Esophagus muscularis mucosa (tissue), 3 donors: ENCODE results near the gene JKAMP.

Experiments used
- CTCF ChIP-seq, 3 experiments: fragments of 200-600 bp in 2 of 3; fragments of 450-650 bp in 1 of 3; sonication (generic) in 2 of 3; IDR thresholded peaks; one replicate each; pipeline ENCODE4 v1.5.1; 2017 to 2019; ENCODE audit warnings: antibody characterized with exemption in 3 of 3, mild to moderate bottlenecking in 2 of 3, moderate library complexity in 1 of 3
- POLR2AphosphoS5 ChIP-seq, 2 donors: sonication (generic); formaldehyde crosslinking; IDR thresholded peaks; one replicate each; pipeline ENCODE4 v1.6.1; 2017; ENCODE audit warnings: antibody characterized with exemption in 2 of 2

- TF ChIP-seq CTCF (IDR thresholded peaks at IDR 0.05) (no peak), POLR2AphosphoS5 (IDR thresholded peaks at IDR 0.05) (no peak)
These were observed 54.6 kb downstream of the JKAMP start for GRCh38 chr14:59538936-59539335.
